ENCODE data around the gene CKB.

The CKB gene

GRCh38 chr14:103539056-103539825 lies 16.6 kb upstream of the CKB start:
- DNase-seq: no peak

GRCh38 chr14:103538291-103539055 lies 15.8 kb upstream of the CKB start:
- DNase-seq: peak in 10 of 56 donors; percentile 23 to 65 (median 53)

GRCh38 chr14:103537175-103537990 lies 14.8 kb upstream of the CKB start:
- no peak for DNase-seq

GRCh38 chr14:103536693-103537092 lies 14.1 kb upstream of the CKB start:
- no peak for DNase-seq

- no peak for DNase-seq
Observed at GRCh38 chr14:103535891-103536565, 13.4 kb upstream of the CKB start.

- DNase-seq: no peak
Observed at GRCh38 chr14:103535081-103535890, 12.7 kb upstream of the CKB start.

GRCh38 chr14:103534576-103535061 lies 12.0 kb upstream of the CKB start:
- no peak for DNase-seq

- DNase-seq: peak in 20 of 56 donors; percentile 30 to 75 (median 57)
Observed at GRCh38 chr14:103533999-103534575, 11.5 kb upstream of the CKB start.

- DNase-seq: no peak
Observed at GRCh38 chr14:103533137-103533998, 10.7 kb upstream of the CKB start.

- DNase-seq: no peak
Observed at GRCh38 chr14:103532216-103533136, 9.8 kb upstream of the CKB start.

- DNase-seq: no peak
Observed at GRCh38 chr14:103531421-103532215, 9.0 kb upstream of the CKB start.

- no peak for DNase-seq
Observed at GRCh38 chr14:103530831-103531230, 8.2 kb upstream of the CKB start.

GRCh38 chr14:103530390-103530789 lies 7.8 kb upstream of the CKB start:
- DNase-seq: no peak

GRCh38 chr14:103529383-103530365 lies 7.0 kb upstream of the CKB start:
- no peak for DNase-seq

- peak in 55 of 56 donors; percentile 43 to 92 (median 82) for DNase-seq
Observed at GRCh38 chr14:103528587-103529382, 6.2 kb upstream of the CKB start, which contains the start of gene TRMT61A. TSS of gene TRMT61A (plus strand) at chr14:103529196. CDS start at chr14:103529979, 783 bp downstream.

Measured in amygdala (tissue), 56 donors.